ENCODE results near the gene EFL1. TPM values are rescaled to one million over a fixed set of nuclear protein-coding genes. Genes with fewer than 3 reads are reported as not detected.

The EFL1 gene
- total and polyA plus RNA-seq, 2 of the 4 experiments (the other 2 are of a cell fraction): 10.1 to 24.6 TPM

- H3K4ac ChIP-seq (ENCODE audit: low read depth, low read length): no peak overlapping the region
- no peak overlapping the region for H2AFZ ChIP-seq (replicated peaks; ENCODE audit: low read length, poor library complexity)
These were observed 145.2 kb downstream of the EFL1 start for GRCh38 chr15:82117296-82117695.

More at GRCh38 chr15:82117296-82117695, 145.2 kb downstream of the EFL1 start:
- no peaks in the 10 kb centered on the region for H3K9me1 ChIP-seq (ENCODE audit: insufficient read depth, low read length)
- H4K91ac ChIP-seq (ENCODE audit: insufficient read depth, low read depth, low read length): no peak overlapping the region
- no peaks in the 10 kb centered on the region for H3K9me3 ChIP-seq (ENCODE audit: control insufficient read depth, insufficient read depth, low read length)
- CTCF ChIA-PET: no interaction called here
- H3K79me1 ChIP-seq (ENCODE audit: low read depth in 1 of 2, low read length in 2 of 2): 0 out of 4 replicates have a peak, but pooled peaks cover 0 to 5% of the 10 kb centered on the region in 2 experiments
- intact Hi-C loops (cut with micrococcal nuclease) (no loop called here), in situ Hi-C loops (cut with MboI; ENCODE audit: low sequenced_read_pairs) (no loop called here), dilution Hi-C loops (cut with HindIII; ENCODE audit: low sequenced_read_pairs, unreplicated experiment) (no loop called here)
- H3K18ac ChIP-seq (ENCODE audit: low read depth, low read length): no peak overlapping the region
- no peaks in the 10 kb centered on the region for H4K20me1 ChIP-seq (ENCODE audit: insufficient read depth, low read length)
- no peak overlapping the region for H3K27ac ChIP-seq (ENCODE audit: insufficient read depth, low read length)
- H4K5ac ChIP-seq (ENCODE audit: low read depth, low read length): no peak overlapping the region
- no peak overlapping the region for H3K23ac ChIP-seq (ENCODE audit: low read depth, low read length)
- H3K36me3 ChIP-seq (ENCODE audit: control insufficient read depth, insufficient read depth, low read length): no peaks in the 10 kb centered on the region
- POLR2A ChIA-PET (ENCODE audit: unreplicated experiment): no interaction called here
- no peak overlapping the region for H3K4me3 ChIP-seq (ENCODE audit: insufficient read depth, low read depth, low read length)
- no peak overlapping the region for H2BK120ac ChIP-seq (ENCODE audit: low read depth, low read length)
- no peak overlapping the region for H3K4me2 ChIP-seq (ENCODE audit: low read depth, low read length)
- H2BK15ac ChIP-seq (ENCODE audit: low read depth, low read length): no peak overlapping the region
- no peak overlapping the region for H2AK9ac ChIP-seq (replicated peaks; ENCODE audit: low read depth, low read length, poor library complexity)
- H3K27me3 ChIP-seq (ENCODE audit: control insufficient read depth, insufficient read depth, low read length): no peaks in the 10 kb centered on the region
- no peak overlapping the region for H2AK5ac ChIP-seq (ENCODE audit: low read depth, low read length)
- DNase-seq (no peak), ATAC-seq (ENCODE audit: low read depth) (no peak)
- no peak overlapping the region for H3K9ac ChIP-seq (ENCODE audit: low read depth, low read length)
- TF ChIP-seq ELK1 (IDR thresholded peaks at IDR 0.05; ENCODE audit: borderline replicate concordance, low read depth, low read length) (no peak), POLR2A (IDR thresholded peaks at IDR 0.05; ENCODE audit: low read depth, low read length) (no peak), CTCF (conservative IDR thresholded peaks at IDR 0.05; ENCODE audit: low read depth, low read length) (no peak), SMC3 (IDR thresholded peaks at IDR 0.05; ENCODE audit: low read depth, low read length) (no peak), RAD21 (IDR thresholded peaks at IDR 0.05; ENCODE audit: low read length) (no peak), MAZ (IDR thresholded peaks at IDR 0.05; ENCODE audit: borderline replicate concordance, low read depth, low read length) (no peak), CHD1 (IDR thresholded peaks at IDR 0.05; ENCODE audit: low read depth, low read length) (no peak), CEBPB (IDR thresholded peaks at IDR 0.05; ENCODE audit: low read depth, low read length) (no peak), RFX5 (IDR thresholded peaks at IDR 0.05; ENCODE audit: low read depth, low read length) (no peak), FOS (IDR thresholded peaks at IDR 0.05; ENCODE audit: low read depth, low read length) (no peak)
- no peak overlapping the region for H3K56ac ChIP-seq (ENCODE audit: extremely low read depth, insufficient read depth, low read length)
- 87% methylated on average over 4 of the region's 6 CpGs; no CpG with 5 or more reads in 1 of the 2 experiments for WGBS, 2 experiments (ENCODE audit: extremely low coverage in 2 of 2, insufficient read length in 1 of 2)
- no peak overlapping the region for H4K8ac ChIP-seq (ENCODE audit: low read depth in 2 of 2, low read length in 2 of 2)
- H2BK20ac ChIP-seq (ENCODE audit: low read depth, low read length): no peak overlapping the region
- H2BK5ac ChIP-seq (ENCODE audit: low read depth, low read length, poor library complexity, severe bottlenecking): no peak overlapping the region
- BruUV-seq (replicated peaks): no TSS peak
- no peak overlapping the region for H3K14ac ChIP-seq (replicated peaks; ENCODE audit: low read depth, low read length)
- H3K4me1 ChIP-seq (ENCODE audit: control insufficient read depth, insufficient read depth, low read length): peaks cover 2% of the 10 kb centered on the region; the same call in 1 of the 2 replicates
